SK-N-DZ (cell line): Measurements from ENCODE around the gene NDUFS6.
"Not testable (repeated sequence)": the region's sequence is repeated elsewhere in the genome, so short reads cannot be mapped to it uniquely, and the experiment has no call there.

Experiments
- DNase-seq: peaks from one replicate; pipeline ENCODE4 v3.0.0-alpha.2; 2015; ENCODE audit warnings: low spot score

Gene NDUFS6

DNA sequence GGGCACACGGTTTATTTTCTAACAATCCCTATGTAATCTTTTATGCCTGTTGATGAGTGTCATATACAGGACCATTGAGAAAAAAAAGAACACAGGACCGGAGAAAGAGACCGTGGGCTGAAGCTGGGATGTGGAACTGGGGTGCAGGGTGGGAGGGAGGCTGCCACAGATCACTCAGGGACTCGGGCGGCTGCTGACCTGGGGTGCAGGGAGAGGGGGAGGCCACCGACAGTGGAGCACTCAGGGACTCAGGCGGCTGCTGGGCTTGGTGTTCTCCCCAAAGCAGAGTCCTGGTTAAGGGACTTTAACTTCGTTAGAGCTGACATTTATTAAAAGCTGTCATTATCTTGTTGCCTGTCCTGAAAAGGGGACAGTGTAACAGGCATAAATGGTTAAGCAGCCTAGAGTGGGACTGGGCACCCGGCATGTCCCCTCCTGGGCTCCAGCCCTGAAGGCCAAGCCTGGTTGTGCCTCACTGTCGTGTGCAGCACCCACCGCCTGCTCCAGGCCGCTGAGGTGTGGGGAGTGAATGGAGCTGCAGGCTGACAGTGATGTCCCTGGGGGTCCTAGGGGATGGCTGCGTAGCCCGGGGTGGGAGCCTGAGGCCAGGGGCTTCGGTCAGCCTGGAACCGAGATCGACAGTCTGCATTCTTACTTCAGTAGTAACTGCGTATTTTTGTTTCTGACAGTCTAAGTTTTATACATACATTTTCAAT lies 14.0 kb downstream of the NDUFS6 start:
- no peak for DNase-seq

DNA sequence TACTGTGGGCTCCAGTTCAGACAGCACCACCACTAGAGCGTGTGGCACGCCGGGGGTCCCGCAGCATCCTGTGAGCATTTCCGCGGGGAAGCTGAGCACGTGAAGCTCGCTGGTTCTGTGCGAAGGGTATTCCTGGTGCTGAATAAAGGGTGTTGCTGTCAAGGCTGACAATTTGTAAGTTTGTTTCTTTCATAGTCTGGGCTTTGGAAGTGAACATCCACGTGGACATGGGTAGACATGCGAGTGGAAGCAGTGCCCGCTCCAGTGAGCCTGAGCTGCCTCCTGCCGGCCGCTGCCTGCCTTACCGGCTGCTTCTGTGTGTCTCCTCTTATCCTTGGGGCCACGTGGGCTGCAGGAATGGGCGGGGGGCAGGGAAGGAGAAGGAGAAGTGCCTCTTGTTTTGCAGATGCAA lies 14.7 kb downstream of the NDUFS6 start:
- no peak for DNase-seq

DNA sequence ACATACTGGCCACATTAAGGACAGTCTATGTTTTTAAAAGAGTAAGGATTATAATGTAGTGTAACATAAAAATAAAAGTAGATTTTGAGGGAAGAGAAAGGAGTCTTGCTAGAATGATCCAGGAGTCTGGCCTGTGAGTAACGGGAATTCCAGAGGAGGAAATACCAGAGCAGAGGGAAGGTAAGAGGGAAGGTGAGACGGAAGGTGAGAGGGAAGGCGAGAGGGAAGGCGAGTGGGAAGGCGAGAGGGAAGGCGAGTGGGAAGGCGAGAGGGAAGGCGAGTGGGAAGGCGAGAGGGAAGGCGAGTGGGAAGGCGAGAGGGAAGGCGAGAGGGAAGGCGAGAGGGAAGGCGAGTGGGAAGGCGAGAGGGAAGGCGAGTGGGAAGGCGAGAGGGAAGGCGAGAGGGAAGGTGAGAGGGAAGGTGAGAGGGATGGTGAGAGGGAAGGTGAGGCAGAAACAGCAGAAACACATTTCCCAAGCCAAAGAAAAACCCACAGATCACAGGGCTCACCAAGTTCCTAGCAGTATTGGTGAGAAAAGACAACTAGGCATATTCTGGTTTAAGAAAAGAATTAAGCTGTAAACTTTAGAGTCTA lies 15.4 kb downstream of the NDUFS6 start:
- DNase-seq, result not testable (repeated sequence)

- no peak for DNase-seq
These were observed 16.2 kb downstream of the NDUFS6 start for GRCh38 chr5:1817261-1818043.

- DNase-seq, result no peak
These were observed 17.6 kb downstream of the NDUFS6 start for GRCh38 chr5:1818784-1819183.

DNA sequence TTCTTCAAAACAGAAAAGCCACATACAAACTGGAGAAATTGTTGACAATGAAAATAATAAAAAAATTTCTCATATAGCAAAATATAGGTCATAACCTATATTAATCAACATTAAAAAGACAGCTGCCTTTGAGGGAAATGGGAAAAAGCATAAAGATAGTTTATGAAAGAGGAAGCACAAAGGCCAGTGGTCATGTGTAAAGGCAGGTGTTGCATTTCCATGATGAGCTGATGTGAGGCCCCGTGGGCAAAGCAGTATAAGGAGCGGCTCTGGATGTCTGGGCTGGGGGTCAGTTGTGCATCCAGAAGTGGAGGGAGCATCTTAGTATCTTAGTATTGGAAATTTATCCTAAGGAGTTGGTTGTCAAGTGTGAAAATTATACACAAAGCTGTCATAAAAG lies 18.3 kb downstream of the NDUFS6 start:
- DNase-seq, result no peak

GRCh38 chr5:1820381-1820780 lies 19.2 kb downstream of the NDUFS6 start:
- peak; percentile 26 for DNase-seq

DNA sequence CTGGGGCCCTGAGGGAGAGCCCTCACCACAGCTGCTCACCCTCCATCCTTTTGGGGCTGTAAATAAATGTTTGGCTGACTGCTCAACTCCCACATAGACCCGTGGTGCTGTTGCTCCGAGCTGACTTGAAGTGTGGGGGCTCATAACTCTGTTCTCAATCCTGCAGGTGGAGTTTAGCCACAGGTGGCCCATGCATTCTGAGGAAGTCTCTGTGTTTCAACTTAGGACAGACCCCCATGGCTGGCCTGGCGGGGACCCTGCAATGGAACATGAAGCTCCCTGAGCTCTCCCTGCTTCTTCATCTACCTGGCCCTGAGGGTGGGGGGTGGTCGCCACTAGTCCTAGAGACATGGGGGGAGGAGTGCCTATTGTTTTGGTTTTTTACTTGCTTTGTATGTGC lies 19.7 kb downstream of the NDUFS6 start:
- no peak for DNase-seq

- no peak for DNase-seq
These were observed 20.7 kb downstream of the NDUFS6 start for GRCh38 chr5:1821862-1822261.

- no peak for DNase-seq
These were observed 22.3 kb downstream of the NDUFS6 start for GRCh38 chr5:1823381-1824034.

- DNase-seq, result no peak
These were observed 23.1 kb downstream of the NDUFS6 start for GRCh38 chr5:1824109-1824821.

DNA sequence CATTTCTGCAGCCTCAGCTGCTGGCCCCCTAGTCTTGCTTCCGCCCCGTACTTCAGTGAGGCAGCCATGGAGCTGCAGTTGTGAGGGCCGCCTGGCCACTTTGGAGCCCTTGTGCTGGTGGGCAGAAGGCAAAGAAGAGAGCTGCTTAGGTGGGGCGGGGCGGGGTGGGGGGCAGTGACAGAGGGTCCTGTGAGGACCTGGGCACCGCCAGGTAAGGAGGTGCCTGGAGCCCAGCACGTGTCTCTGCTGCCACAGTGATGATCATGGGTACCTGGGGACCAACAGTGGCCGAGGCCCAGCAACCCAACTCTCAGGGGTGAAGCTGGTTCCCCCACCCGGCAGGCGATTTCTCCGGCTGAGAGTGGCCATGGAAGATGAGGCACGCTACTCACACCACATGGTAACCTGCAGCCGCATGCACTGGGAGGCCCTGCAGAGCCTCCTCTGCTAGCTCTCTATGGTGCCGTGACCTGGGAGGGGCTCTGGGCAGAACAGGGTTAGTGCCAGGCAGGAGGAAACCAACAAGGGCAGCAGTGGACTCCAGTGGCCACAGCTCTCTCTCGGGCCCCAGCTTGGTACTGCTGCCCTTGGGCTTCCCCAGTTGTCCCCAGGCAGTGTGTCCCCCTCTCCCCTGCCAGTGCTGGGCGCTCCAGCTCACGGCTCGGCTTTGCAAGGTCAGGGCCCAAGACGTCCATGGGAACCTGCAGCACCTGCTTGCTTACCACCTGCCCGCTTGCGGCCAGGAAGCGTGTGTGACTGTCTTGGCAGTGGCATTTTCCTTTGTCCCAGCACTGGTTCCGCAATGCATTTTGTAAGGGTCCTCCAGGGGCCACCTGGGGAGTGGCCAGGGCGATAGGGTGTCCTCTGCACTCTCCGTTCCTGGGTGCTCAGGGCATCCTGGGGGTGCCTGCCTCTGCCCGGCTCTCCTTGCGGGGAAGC lies 24.0 kb downstream of the NDUFS6 start:
- DNase-seq, result no peak

DNA sequence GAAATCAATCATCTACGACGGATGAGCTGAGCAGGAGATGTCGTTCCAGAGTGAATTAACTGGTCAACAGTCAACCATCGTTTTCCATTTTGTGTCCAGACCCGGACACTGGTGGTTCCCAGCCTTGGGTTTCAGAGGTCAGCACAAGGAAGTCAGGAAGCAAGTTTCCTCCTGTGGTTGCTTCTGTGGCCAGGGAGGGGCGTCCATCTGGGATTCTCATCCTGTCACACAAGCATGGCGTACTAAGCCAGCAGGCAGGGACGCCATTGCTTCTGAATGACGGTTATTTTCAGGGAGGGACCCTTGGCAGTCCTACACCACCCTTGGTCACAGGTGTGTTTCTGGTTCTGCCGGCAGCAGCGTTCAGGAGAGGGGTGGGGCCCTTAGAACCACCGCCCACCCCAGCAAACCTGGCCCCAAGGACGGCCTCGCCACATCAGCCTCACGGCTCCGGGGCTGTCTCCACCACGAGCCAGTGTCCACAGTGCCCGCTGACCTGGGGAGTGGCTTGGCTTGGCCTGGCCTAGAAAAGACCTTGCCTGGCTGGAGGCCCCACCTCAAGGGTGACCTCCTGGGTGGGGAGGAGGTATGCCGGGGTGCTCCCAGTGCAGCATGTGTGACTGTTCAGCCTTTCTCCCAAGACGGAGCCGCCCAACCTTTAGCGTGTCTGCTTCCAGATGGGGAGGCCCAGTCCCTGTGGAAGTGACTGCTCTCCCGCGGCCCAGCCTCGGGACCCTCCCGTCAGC lies 25.2 kb downstream of the NDUFS6 start:
- DNase-seq, result no peak

- DNase-seq, result no peak
These were observed 26.0 kb downstream of the NDUFS6 start for GRCh38 chr5:1827025-1827885.

DNA sequence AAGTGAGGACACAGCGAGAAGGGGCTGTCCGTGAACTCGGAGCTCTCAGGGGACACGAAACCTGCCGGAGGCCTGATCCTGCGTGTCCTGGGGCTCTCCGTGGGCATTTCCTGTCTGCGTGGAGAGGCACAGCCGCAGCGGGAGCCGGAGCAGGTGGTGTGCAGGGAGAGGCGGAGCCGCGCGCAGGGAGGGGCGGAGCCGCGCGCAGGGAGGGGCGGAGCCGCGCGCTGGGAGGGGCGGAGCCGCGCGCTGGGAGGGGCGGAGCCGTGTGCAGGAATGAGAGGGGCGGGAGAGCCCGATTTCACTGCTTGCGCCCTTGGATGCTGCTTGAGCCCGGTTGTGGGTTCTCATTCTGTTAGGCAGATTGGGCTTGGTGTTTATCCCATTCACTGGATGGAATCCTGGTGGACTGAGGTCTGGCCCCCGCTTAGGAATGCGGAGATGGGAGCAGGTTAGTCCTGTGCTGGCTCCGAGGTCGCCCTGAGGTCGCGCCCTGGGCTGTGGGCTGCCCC lies 26.7 kb downstream of the NDUFS6 start:
- DNase-seq, result no peak

GRCh38 chr5:1830571-1831228 lies 29.5 kb downstream of the NDUFS6 start:
- no peak for DNase-seq

- no peak for DNase-seq
These were observed 30.1 kb downstream of the NDUFS6 start for GRCh38 chr5:1831257-1831656.
